Osteocyte (in vitro differentiated cells): ENCODE data around the gene LIMS2. TPM values are rescaled to one million over a fixed set of nuclear protein-coding genes. Genes with fewer than 3 reads are reported as not detected.

ENCODE experiments used
- DNase-seq: peaks from one replicate; pipeline ENCODE4 v3.0.0; 2021; ENCODE audit warnings: mixed read lengths; ENCODE audit not compliant: unreplicated experiment; ENCODE audit errors: extremely low spot score
- H3K27ac Mint-ChIP-seq: one replicate; pipeline ENCODE4 v1.8.0; 2021; ENCODE audit warnings: mild to moderate bottlenecking, mixed read lengths; ENCODE audit not compliant: unreplicated experiment
- H3K27me3 Mint-ChIP-seq: one replicate; pipeline ENCODE4 v1.8.0; 2021; ENCODE audit warnings: mixed read lengths; ENCODE audit not compliant: unreplicated experiment
- H3K36me3 Mint-ChIP-seq: one replicate; pipeline ENCODE4 v1.8.0; 2021; ENCODE audit warnings: mixed read lengths; ENCODE audit not compliant: unreplicated experiment
- H3K4me1 Mint-ChIP-seq: one replicate; pipeline ENCODE4 v1.8.0; 2021; ENCODE audit warnings: mixed read lengths; ENCODE audit not compliant: unreplicated experiment
- H3K4me3 Mint-ChIP-seq: one replicate; pipeline ENCODE4 v1.8.0; 2021; ENCODE audit warnings: mild to moderate bottlenecking, moderate library complexity, mixed read lengths; ENCODE audit not compliant: unreplicated experiment
- H3K9me3 Mint-ChIP-seq: one replicate; pipeline ENCODE4 v1.8.0; 2021; ENCODE audit warnings: mixed read lengths; ENCODE audit not compliant: unreplicated experiment
- total RNA-seq: library from RNA; stranded (reverse); gene quantifications from 2 replicates; pipeline ENCODE4 v1.2.1, GENCODE V29; 2021
- TF ChIP-seq, protein P1 (sequence below): fragments of 200-600 bp; sonication (generic); IDR thresholded peaks from 2 replicates; pipeline ENCODE4 v1.5.0; 2021; ENCODE audit warnings: antibody characterized with exemption, mild to moderate bottlenecking, moderate library complexity

Gene LIMS2
- total RNA-seq, 1 donor from 2014 or later = 51.0 TPM

DNA sequence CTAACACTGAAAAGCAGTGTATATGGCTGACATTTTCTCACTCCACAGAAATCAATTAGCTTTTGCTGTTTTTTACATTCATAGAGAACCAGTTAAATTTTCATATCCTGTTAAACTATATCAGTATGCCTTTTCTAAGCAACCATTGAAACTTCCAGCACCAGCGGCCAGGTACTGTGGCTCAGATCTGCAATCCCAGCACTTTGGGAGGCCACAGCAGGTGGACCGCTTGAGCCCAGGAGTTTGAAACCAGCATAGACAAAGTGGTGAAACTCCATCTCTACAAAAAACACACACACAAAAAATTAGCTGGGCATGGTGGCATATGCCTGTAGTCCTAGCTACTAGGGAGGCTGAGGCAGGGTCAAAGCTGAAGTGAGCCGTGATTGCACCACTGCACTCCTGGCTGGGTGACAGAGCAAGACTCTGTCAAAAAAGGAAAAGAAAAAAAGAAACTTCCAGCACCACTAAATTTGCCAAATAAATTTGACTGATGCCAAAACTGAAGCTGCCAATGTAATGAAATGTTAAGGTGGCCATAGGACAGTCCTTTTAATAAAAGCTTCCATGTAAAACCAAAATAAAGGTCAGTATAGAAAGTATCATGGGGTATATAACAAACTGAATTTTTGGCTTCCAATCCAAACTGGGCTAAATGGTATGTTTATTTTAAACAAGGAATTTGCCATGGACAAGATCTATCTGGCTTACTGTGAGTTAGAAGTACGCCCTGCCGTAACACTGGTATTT is 29.5 kb upstream of the LIMS2 start:
- Mint-ChIP-seq H3K4me1 (peaks cover 52% of the 10 kb centered on the region), H3K36me3 (peaks cover 37% of the 10 kb centered on the region), H3K27me3 (no peaks in the 10 kb centered on the region), H3K27ac (no peak overlapping the region), H3K9me3 (no peaks in the 10 kb centered on the region), H3K4me3 (no peak overlapping the region)
- no peak for DNase-seq
- TF ChIP-seq, protein P1, sequence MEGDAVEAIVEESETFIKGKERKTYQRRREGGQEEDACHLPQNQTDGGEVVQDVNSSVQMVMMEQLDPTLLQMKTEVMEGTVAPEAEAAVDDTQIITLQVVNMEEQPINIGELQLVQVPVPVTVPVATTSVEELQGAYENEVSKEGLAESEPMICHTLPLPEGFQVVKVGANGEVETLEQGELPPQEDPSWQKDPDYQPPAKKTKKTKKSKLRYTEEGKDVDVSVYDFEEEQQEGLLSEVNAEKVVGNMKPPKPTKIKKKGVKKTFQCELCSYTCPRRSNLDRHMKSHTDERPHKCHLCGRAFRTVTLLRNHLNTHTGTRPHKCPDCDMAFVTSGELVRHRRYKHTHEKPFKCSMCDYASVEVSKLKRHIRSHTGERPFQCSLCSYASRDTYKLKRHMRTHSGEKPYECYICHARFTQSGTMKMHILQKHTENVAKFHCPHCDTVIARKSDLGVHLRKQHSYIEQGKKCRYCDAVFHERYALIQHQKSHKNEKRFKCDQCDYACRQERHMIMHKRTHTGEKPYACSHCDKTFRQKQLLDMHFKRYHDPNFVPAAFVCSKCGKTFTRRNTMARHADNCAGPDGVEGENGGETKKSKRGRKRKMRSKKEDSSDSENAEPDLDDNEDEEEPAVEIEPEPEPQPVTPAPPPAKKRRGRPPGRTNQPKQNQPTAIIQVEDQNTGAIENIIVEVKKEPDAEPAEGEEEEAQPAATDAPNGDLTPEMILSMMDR = no peak

DNA sequence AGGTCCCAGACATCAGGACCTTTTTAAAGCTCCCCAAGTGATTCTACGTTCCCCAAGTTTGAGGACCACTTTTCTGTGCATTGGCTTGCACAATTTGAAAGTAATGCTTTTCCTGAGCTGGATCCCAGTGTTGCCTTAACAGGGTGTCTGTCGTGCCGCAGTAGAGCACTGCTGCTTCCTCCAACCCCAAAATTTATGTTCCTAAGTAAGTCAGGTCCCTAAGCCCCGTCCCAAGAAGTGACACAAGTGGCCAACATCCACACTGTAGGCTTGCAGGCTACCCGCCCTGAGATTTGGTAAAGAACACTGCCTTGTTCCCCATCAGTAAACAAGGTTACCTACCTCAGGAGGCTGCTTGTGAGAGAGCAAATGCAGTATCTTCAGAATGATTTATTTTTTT is 28.0 kb upstream of the LIMS2 start:
- Mint-ChIP-seq H3K27ac (no peak overlapping the region), H3K4me3 (no peak overlapping the region), H3K27me3 (no peaks in the 10 kb centered on the region), H3K9me3 (no peaks in the 10 kb centered on the region), H3K4me1 (peaks cover 50% of the 10 kb centered on the region), H3K36me3 (peaks cover 27% of the 10 kb centered on the region)
- TF ChIP-seq, protein P1 = no peak
- no peak for DNase-seq

DNA sequence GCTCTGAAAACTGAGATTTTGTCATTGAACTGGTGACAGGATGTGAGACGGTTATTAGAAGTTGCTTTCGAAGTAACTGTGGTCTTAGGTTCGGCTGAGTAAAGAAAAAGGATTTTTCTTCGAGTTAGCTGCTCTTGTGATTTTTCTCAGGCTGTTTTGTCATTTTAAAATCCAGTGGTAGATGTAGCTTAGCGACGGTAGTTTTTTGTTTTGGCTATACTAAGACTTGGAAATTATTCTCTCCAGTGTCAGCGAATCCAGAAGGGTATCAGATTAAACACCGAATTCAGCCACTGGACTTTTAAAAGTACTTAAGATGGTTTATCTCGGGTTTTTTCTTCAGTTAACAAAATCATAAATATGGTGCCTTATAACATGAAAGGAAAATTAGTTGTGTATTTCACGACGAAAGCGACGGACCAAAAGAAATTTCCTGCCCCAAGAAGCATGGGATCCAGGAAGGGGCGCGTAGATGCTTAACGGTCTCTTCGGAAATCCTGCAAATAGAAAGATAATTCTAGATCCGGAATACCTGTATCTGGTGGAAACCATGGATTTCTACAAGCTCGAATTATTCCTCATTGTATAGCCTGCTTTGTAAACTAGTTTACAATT is 27.2 kb upstream of the LIMS2 start:
- DNase-seq = no peak
- Mint-ChIP-seq H3K36me3 (peaks cover 22% of the 10 kb centered on the region), H3K4me3 (peak overlapping the region; percentile 78), H3K27ac (peak overlapping the region; percentile 91), H3K9me3 (no peaks in the 10 kb centered on the region), H3K27me3 (no peaks in the 10 kb centered on the region), H3K4me1 (peaks cover 42% of the 10 kb centered on the region)
- TF ChIP-seq, protein P1 = no peak

DNA sequence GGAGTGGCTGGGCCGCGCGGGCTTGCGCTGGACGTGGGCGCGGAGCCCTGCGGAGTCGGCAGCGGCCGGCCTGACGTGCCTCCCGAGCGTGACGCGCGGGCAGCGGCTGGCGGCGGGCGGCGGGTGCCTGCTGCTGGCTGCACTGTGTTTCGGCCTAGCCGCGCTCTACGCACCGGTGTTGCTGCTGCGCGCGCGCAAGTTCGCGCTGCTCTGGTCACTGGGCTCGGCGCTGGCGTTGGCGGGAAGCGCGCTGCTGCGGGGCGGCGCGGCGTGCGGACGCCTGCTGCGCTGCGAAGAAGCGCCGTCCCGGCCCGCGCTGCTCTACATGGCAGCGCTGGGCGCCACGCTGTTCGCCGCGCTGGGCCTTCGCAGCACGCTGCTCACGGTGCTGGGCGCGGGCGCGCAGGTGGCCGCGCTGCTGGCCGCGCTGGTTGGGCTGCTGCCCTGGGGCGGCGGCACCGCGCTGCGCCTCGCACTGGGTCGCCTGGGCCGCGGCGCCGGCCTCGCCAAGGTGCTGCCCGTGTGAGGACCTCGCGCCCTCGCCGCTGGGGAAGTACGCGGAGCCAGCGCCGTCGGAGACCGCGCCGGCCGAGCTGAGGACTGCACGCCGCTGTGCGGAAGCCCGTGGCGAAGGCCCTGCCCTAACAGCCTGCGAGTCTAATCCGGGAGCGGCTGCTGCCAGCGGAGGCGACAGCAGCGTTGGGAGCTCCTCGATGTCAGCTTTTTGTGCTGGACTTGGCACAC is 26.5 kb upstream of the LIMS2 start:
- Mint-ChIP-seq H3K4me1 (peaks cover 41% of the 10 kb centered on the region), H3K36me3 (peaks cover 20% of the 10 kb centered on the region), H3K4me3 (peak overlapping the region; percentile 78), H3K27me3 (no peaks in the 10 kb centered on the region), H3K9me3 (no peaks in the 10 kb centered on the region), H3K27ac (peak overlapping the region; percentile 96)
- DNase-seq = peak; percentile 90
- TF ChIP-seq, protein P1 = peak; percentile 15

DNA sequence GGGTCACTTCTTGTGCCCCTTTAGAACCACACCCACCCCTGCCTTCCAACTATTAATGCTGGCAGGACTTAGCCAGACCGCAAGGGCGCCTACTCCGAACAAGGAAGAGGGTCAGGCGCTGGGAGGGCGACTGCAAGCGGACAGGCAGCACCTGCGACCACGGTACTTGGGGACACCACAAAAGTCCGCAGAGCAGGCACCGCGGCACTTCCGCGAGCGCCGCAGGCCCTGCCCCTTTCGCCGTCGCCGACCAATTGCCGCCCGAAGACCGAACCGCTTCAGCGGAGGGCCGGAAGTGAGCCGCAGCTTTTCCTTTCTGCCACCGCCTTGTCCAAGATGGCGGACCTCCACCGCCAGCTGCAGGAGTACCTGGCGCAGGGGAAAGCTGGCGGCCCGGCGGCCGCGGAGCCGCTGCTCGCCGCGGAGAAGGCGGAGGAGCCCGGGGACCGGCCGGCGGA is 25.9 kb upstream of the LIMS2 start, which contains the start of gene SFT2D3:
SFT2D3 (plus strand) TSS at position 305 of the 458 bp plus-strand sequence; CDS start at position 337, 32 bp downstream.
- Mint-ChIP-seq H3K4me1 (peaks cover 39% of the 10 kb centered on the region), H3K27me3 (no peaks in the 10 kb centered on the region), H3K27ac (peak within 1 kb of the TSS; percentile 96), H3K9me3 (no peaks in the 10 kb centered on the region), H3K4me3 (peak within 1 kb of the TSS; percentile 88), H3K36me3 (peaks cover 16% of the 10 kb centered on the region)
- peak; percentile 96 for DNase-seq
- TF ChIP-seq, protein P1 = no peak
